Aorta (tissue), 5 donors: ENCODE results near the gene RPS14. TPM values are rescaled to one million over a fixed set of nuclear protein-coding genes. Genes with fewer than 3 reads are reported as not detected.
"Not testable (repeated sequence)": the region's sequence is repeated elsewhere in the genome, so short reads cannot be mapped to it uniquely, and the experiment has no call there.

Experiments
- ATAC-seq: fragments of 200-7000 bp; cut with Tn5 transposase; one replicate; pipeline ENCODE4 v1.9.1; 2022; ENCODE audit warnings: moderate library complexity; ENCODE audit not compliant: low FRiP score
- DNase-seq, 2 donors: peaks; one replicate each; pipeline ENCODE4 v3.0.0-alpha.2; 2020
- H3K27ac ChIP-seq, 2 donors: one replicate each; pipeline ENCODE4 v1.5.1; 2013; ENCODE audit warnings: low read length in 2 of 2, mild to moderate bottlenecking in 2 of 2, moderate library complexity in 2 of 2, control low read depth in 1 of 2, inconsistent platforms in 1 of 2, low read depth in 1 of 2
- H3K27me3 ChIP-seq, 2 donors: one replicate each; pipeline ENCODE4 v1.6.1; 2013; ENCODE audit warnings: control low read depth in 1 of 2, low read length in 1 of 2, mild to moderate bottlenecking in 1 of 2, moderate library complexity in 1 of 2; ENCODE audit not compliant: insufficient read depth in 2 of 2, control insufficient read depth in 1 of 2
- H3K36me3 ChIP-seq, 2 donors: one replicate each; pipeline ENCODE4 v1.6.1; 2013; ENCODE audit warnings: control low read depth in 1 of 2, low read length in 1 of 2, mild to moderate bottlenecking in 1 of 2; ENCODE audit not compliant: insufficient read depth in 2 of 2, control insufficient read depth in 1 of 2
- H3K4me1 ChIP-seq, 2 donors: one replicate each; pipeline ENCODE4 v1.6.1; 2013; ENCODE audit warnings: low read length in 2 of 2, control low read depth in 1 of 2, mild to moderate bottlenecking in 1 of 2, moderate library complexity in 1 of 2; ENCODE audit not compliant: insufficient read depth in 2 of 2, control insufficient read depth in 1 of 2
- H3K4me3 ChIP-seq, 2 donors: one replicate each; pipeline ENCODE4 v1.5.1; 2013; ENCODE audit warnings: low read length in 2 of 2, control low read depth in 1 of 2, mild to moderate bottlenecking in 1 of 2
- H3K9me3 ChIP-seq: one replicate; pipeline ENCODE4 v1.6.1; 2013; ENCODE audit warnings: mild to moderate bottlenecking, low read length; ENCODE audit not compliant: control insufficient read depth
- WGBS, 2 donors: extraction: QIAGEN DNeasy Blood & Tissue Kit; methylation state at CpG; one replicate each; pipeline ENCODE4 v1.1.7; 2013; 5-methylcytosine and 5-hydroxymethylcytosine counted together
- intact Hi-C, 2 donors: fragments of 100-400 bp; cut with DNase I; formaldehyde crosslinking; loops; one replicate each; pipeline versions ENCODE4 v1.14.2 to v1.15.0; 2022
- polyA plus RNA-seq, 2 donors: library from polyadenylated mRNA; stranded (reverse); fragments of 200-250 nt; gene quantifications; one replicate each; pipeline ENCODE4 v1.2.3, GENCODE V29; 2013
- total RNA-seq, 2 donors: library from RNA; stranded (reverse); fragmentation: NEBNext Ultra II Directional; extraction: Animal tissue kit (Norgen Biotek cat#: 25700); gene quantifications; one replicate each; pipeline ENCODE4 v1.2.1, GENCODE V29; 2021
- donor health status: healthy with polysubstance abuse.
- donor health status: Bipolar disorder and iron deficiency.
- donor health status: DM: no; HTN: no; CAD: no.
- donor health status: DM: no; HTN: no; CAD: no.
- donor health status: DM: yes; HTN: yes; CAD: no.

The RPS14 gene
- total and polyA plus RNA-seq, 4 donors: 1,419 to 6,043 (median 2,533) TPM

DNA sequence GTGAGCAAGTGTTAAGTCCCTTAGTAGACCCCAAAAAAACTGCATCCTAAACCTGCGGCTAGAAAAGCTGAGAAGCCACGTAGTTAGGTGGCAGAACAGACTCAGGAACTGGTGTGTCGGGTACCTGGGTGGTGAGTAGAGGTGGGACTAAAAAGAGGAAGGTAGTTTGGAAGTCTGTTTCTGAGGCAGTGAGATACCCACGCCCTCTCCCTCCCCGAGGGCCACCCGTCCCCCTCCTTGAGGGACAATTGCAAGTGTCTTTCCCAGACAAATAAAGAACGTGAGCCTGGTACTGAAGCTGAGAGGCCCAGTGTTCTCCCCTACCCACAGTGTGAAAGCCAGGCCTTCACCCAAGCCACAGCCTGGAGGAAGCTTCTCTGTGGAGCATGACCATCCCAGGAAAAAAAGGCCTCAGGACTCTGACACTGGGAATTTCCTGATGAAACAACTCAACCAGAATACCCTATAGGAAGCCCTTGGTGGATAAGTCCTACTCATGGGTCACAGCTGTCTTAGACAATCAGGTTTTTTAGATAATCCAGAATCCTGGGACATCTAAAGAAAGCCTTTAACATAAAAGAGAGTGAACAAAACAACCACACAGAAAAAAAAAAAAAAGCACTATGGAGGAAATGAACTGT, 29.8 kb downstream of the RPS14 start:
- no peak for ATAC-seq
- H3K27me3 ChIP-seq: no peaks in the 10 kb centered on the region
- no peaks in the 10 kb centered on the region for H3K9me3 ChIP-seq
- H3K4me3 ChIP-seq: no peak overlapping the region
- intact Hi-C loops: no loop called here
- WGBS, 2 donors: 74 to 87% methylated on average over 7 of the region's 7 CpGs
- H3K27ac ChIP-seq: no peak overlapping the region
- no peaks in the 10 kb centered on the region for H3K36me3 ChIP-seq
- peak; percentile 21 to 27 for DNase-seq
- no peaks in the 10 kb centered on the region for H3K4me1 ChIP-seq

- intact Hi-C loops: not testable (repeated sequence)
These were observed 35.4 kb downstream of the RPS14 start for GRCh38 chr5:150413902-150414790.

DNA sequence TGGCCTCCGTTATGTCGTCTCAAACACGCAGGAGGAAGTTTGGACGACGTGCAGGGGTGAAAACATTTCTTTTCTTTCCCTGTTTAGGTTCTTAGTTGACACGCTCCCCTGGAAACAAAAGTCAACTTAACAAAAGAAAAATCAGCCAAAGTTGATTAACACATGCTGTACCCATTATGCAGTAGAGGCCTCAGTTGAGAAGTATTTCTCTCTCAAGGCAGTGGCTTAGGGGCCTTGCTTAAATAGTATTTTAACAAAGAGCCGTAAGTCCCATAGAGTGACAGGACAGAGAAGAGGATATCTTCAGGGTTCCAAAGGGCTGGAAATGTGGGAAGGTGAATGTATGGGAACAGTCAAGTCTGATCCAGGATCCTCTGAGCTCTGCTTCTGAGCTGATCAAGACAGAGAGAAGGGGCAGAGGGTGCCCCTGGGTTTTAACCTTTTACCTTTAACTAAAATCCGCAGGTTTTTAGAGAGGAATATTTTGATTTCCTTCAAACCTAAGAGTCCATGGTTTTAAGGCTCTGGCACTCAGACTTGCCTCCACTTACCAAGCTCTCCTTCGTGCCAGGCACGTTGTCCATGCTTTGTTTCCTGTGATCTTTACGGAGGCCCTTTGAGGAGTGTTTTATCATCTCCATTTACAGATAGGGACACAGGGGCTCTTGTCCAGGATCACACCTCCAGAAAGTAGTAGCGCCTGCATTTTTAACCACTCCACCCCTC, 36.2 kb downstream of the RPS14 start:
- peak overlapping the region in 1 of 2 donors; percentile 60 for H3K27ac ChIP-seq
- intact Hi-C loops: no loop called here
- H3K27me3 ChIP-seq: no peaks in the 10 kb centered on the region
- no peak for ATAC-seq
- H3K4me1 ChIP-seq: no peaks in the 10 kb centered on the region
- H3K9me3 ChIP-seq: no peaks in the 10 kb centered on the region
- H3K36me3 ChIP-seq: no peaks in the 10 kb centered on the region
- WGBS, 2 donors: 55 to 56% methylated on average over 12 of the region's 12 CpGs
- H3K4me3 ChIP-seq: peak overlapping the region in 1 of 2 donors; percentile 28
- no peak for DNase-seq

More at GRCh38 chr5:150413902-150414790, 35.4 kb downstream of the RPS14 start:
- DNase-seq, H3K4me3 ChIP-seq, H3K27me3 ChIP-seq, H3K9me3 ChIP-seq, H3K27ac ChIP-seq, ATAC-seq, H3K36me3 ChIP-seq, H3K4me1 ChIP-seq: not testable (repeated sequence)
- 93 to 94% methylated on average over 16 of the region's 16 CpGs for WGBS, 2 donors

DNA sequence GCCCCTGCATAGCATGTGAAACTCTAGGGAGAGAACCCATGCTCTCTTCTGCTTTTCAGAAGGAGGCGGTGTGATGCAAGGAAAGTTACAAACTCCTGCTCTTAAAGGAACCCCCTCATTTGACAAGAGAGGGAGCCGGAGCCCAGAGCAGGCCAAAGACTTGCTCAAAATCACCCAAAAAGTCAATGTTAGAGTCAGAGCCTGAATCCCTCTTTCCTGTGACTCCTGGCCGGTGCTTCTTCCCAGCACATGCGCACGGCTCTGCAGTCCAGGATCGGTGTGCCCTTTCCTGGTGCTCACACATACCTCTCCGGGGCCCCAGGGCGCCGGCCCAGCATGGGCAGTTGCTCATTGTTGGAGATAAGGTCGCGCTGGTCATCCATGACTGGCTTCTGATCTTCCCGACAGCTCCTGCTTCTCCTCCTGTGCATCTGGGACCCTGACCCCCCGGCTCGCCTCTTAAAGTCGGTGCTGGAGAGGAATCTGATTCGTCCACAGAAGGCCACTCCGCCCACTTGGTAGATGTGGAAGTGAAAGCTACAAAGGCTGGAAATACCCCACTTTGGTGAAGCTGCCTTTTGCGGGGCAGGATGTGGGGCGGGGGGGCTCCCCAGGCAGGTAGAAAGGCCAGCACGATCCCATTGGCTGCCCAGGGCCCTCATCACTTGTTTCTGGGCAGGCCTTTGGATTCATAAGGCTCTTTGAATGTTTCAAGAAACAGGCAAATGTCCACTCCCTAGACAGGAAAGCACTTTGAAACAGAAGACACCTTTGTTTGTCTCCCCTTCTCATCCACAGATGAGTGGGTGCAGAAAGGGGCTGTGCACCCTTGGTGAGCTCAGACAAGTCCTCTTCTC, 37.0 kb downstream of the RPS14 start, which contains the start of gene CD74:
CD74 (minus strand) TSS at position 592 of the 857 bp plus-strand sequence; CDS start at position 431, 161 bp downstream.
- Histone ChIP-seq H3K4me1 (no peaks in the 10 kb centered on the region), H3K36me3 (no peaks in the 10 kb centered on the region), H3K27ac (peak within 1 kb of the TSS in 1 of 2 donors; percentile 82), H3K9me3 (no peaks in the 10 kb centered on the region), H3K4me3 (peak within 1 kb of the TSS in 1 of 2 donors; percentile 28), H3K27me3 (no peaks in the 10 kb centered on the region)
- ATAC-seq (peak; percentile 80), DNase-seq (peak; percentile 91 to 94)
- WGBS, 2 donors: 18 to 27% methylated on average over 20 of the region's 20 CpGs
- intact Hi-C loops: no loop called here

DNA sequence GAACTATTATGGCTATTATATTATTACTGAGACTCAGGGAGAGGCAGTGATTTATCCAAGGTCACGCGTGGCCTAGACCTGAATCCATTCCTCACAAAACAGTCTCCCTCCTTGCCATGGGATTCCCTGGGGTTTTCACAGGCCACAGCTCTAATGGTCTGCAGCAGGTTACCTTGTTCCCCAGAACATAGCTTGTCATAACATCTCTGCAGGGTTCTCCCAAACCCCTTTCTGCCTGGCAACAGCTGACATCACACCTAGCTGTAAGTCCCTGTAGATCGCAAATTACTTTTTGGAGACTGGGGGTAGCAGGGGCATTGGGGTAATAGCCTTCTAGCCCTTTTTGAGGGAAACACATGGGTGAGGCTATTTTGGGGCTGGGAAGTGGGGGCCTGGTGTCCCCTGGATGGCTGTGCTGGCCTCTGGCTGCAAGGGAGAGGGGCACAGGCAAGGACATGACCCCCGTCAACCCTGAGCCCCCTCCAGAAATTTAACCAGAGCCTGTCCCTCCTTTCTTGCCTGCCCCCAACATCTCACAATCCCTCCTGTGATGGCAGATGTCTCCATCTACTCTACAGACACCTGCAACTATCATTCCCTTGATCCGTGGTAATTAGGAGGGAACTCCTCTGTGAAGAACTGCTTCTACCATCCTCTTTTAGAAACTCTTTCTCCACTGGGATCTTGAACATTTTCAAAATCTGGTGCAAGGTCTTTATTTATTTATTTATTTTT, 38.1 kb downstream of the RPS14 start:
- peak; percentile 2 for ATAC-seq
- Histone ChIP-seq H3K27ac (peak overlapping the region in 1 of 2 donors; percentile 32), H3K27me3 (no peaks in the 10 kb centered on the region), H3K4me3 (no peak overlapping the region), H3K36me3 (no peaks in the 10 kb centered on the region), H3K9me3 (no peaks in the 10 kb centered on the region), H3K4me1 (no peaks in the 10 kb centered on the region)
- 90 to 94% methylated on average over 5 of the region's 5 CpGs for whole genome bisulfite sequencing, 2 donors
- peak in 1 of 2 donors; percentile 81 for DNase-seq
- intact Hi-C loops: no loop called here

- Histone ChIP-seq H3K27me3 (no peaks in the 10 kb centered on the region), H3K36me3 (no peaks in the 10 kb centered on the region), H3K4me1 (no peaks in the 10 kb centered on the region), H3K9me3 (no peaks in the 10 kb centered on the region), H3K4me3 (no peak overlapping the region), H3K27ac (peak overlapping the region in 1 of 2 donors; percentile 78)
- peak; percentile 83 for ATAC-seq
- intact Hi-C loops: no loop called here
- peak in 1 of 2 donors; percentile 85 for DNase-seq
- 20 to 21% methylated on average over 4 of the region's 4 CpGs for WGBS, 2 donors
These were observed 38.9 kb downstream of the RPS14 start for GRCh38 chr5:150410524-150411244.
